Neuronal stem cell (in vitro differentiated cells): Measurements from ENCODE around the gene NTHL1.

Experiments used
- DNase-seq: peaks from one replicate; pipeline ENCODE4 v3.0.0-alpha.2; 2013; ENCODE audit warnings: low spot score
- H2AFZ ChIP-seq: one replicate; pipeline ENCODE4 v1.6.1; 2013; ENCODE audit warnings: mild to moderate bottlenecking, low read length, inconsistent platforms
- H2AK5ac ChIP-seq: 2 replicates; pipeline ENCODE4 v1.6.1; 2013; ENCODE audit warnings: low read depth, mild to moderate bottlenecking, inconsistent platforms, low read length, moderate library complexity, mixed read lengths
- H2BK120ac ChIP-seq: 2 replicates; pipeline ENCODE4 v1.6.1; 2013; ENCODE audit warnings: low read depth, mild to moderate bottlenecking, inconsistent platforms, low read length, moderate library complexity, mixed read lengths
- H2BK12ac ChIP-seq: one replicate; pipeline ENCODE4 v1.6.1; 2013; ENCODE audit warnings: low read length, inconsistent platforms
- H2BK15ac ChIP-seq: 2 replicates; pipeline ENCODE4 v1.6.1; 2013; ENCODE audit warnings: mild to moderate bottlenecking, low read length, inconsistent platforms, mixed read lengths
- H2BK5ac ChIP-seq: one replicate; pipeline ENCODE4 v1.6.1; 2013; ENCODE audit warnings: inconsistent platforms, mild to moderate bottlenecking, low read length, moderate library complexity
- H3K14ac ChIP-seq: one replicate; pipeline ENCODE4 v1.6.1; 2013; ENCODE audit warnings: low read length, inconsistent platforms
- H3K18ac ChIP-seq: 2 replicates; pipeline ENCODE4 v1.6.1; 2013; ENCODE audit warnings: low read length, inconsistent platforms
- H3K23ac ChIP-seq: 2 replicates; pipeline ENCODE4 v1.6.1; 2013; ENCODE audit warnings: low read depth, mild to moderate bottlenecking, mixed read lengths, low read length, inconsistent platforms; ENCODE audit not compliant: poor library complexity
- H3K27ac ChIP-seq: replicated peaks from 3 replicates; pipeline ENCODE4 v1.5.1; 2013; ENCODE audit warnings: low read length, inconsistent platforms
- H3K27me3 ChIP-seq, 3 experiments: 2 replicates each; pipeline ENCODE4 v1.6.1; 2013; ENCODE audit warnings: low read length in 3 of 3, mild to moderate bottlenecking in 2 of 3, inconsistent platforms in 1 of 3, low read depth in 1 of 3, mixed read lengths in 1 of 3, moderate library complexity in 1 of 3; ENCODE audit not compliant: control insufficient read depth in 3 of 3, insufficient read depth in 3 of 3
- H3K36me3 ChIP-seq, 2 donors: replicated peaks in 1 of 2; 2 replicates each; pipeline ENCODE4 v1.6.1; 2013; ENCODE audit warnings: low read length in 2 of 2; ENCODE audit not compliant: control insufficient read depth in 2 of 2, insufficient read depth in 2 of 2
- H3K4ac ChIP-seq: 2 replicates; pipeline ENCODE4 v1.6.1; 2013; ENCODE audit warnings: inconsistent platforms, mild to moderate bottlenecking, low read length, moderate library complexity
- H3K4me1 ChIP-seq, 2 donors: 1 replicate in 1 of 2; 2 replicates in 1 of 2; pipeline ENCODE4 v1.6.1; 2013; ENCODE audit warnings: low read length in 2 of 2, low read depth in 1 of 2; ENCODE audit not compliant: control insufficient read depth in 2 of 2, insufficient read depth in 1 of 2
- H3K4me2 ChIP-seq: one replicate; pipeline ENCODE4 v1.6.1; 2013; ENCODE audit warnings: mild to moderate bottlenecking, low read length, inconsistent platforms; ENCODE audit not compliant: insufficient read depth, poor library complexity, severe bottlenecking
- H3K4me3 ChIP-seq, 2 donors: 2 replicates each; pipeline ENCODE4 v1.5.1; 2013; ENCODE audit warnings: low read length in 2 of 2, mild to moderate bottlenecking in 2 of 2, inconsistent platforms in 1 of 2, moderate library complexity in 1 of 2
- H3K79me1 ChIP-seq: one replicate; pipeline ENCODE4 v1.6.1; 2013; ENCODE audit warnings: low read depth, mild to moderate bottlenecking, inconsistent platforms, low read length, moderate library complexity
- H3K9ac ChIP-seq: one replicate; pipeline ENCODE4 v1.6.1; 2013; ENCODE audit warnings: mild to moderate bottlenecking, low read depth, low read length, inconsistent platforms; ENCODE audit not compliant: poor library complexity
- H3K9me3 ChIP-seq, 2 donors: replicated peaks in 1 of 2; 2 replicates each; pipeline versions ENCODE3 to v1.6.1; 2013; ENCODE audit warnings: low read length in 2 of 2, mild to moderate bottlenecking in 2 of 2, inconsistent platforms in 1 of 2, low read depth in 1 of 2, mixed read lengths in 1 of 2, moderate library complexity in 1 of 2; ENCODE audit not compliant: control insufficient read depth in 2 of 2, insufficient read depth in 1 of 2
- H4K8ac ChIP-seq: one replicate; pipeline ENCODE4 v1.6.1; 2013; ENCODE audit warnings: low read depth, mild to moderate bottlenecking, inconsistent platforms, low read length, moderate library complexity
- H4K91ac ChIP-seq: one replicate; pipeline ENCODE4 v1.6.1; 2013; ENCODE audit warnings: low read length, low read depth, mild to moderate bottlenecking, inconsistent platforms; ENCODE audit not compliant: poor library complexity
- WGBS, 2 donors: extraction: QIAGEN DNeasy Blood & Tissue Kit; methylation state at CpG; one replicate each; pipeline ENCODE4 v1.1.7; 2013; ENCODE audit warnings: missing lambda C conversion rate in 2 of 2, mixed read lengths in 1 of 2; ENCODE audit not compliant: insufficient read length in 2 of 2, insufficient replicate concordance in 1 of 2; ENCODE audit errors: extremely low coverage in 2 of 2; 5-methylcytosine and 5-hydroxymethylcytosine counted together

The NTHL1 gene

GRCh38 chr16:2042986-2043666, 4.5 kb downstream of the NTHL1 start:
- Histone ChIP-seq H3K9ac (no peak overlapping the region), H3K27me3 (no peaks in the 10 kb centered on the region), H3K4me1 (peaks cover 2 to 11% of the 10 kb centered on the region in 2 donors), H3K27ac (no peak overlapping the region), H2BK15ac (no peak overlapping the region), H3K4me3 (no peak overlapping the region), H2AK5ac (no peak overlapping the region), H4K8ac (no peak overlapping the region), H3K4me2 (no peak overlapping the region), H2BK5ac (no peak overlapping the region), H3K18ac (no peak overlapping the region), H3K9me3 (no peaks in the 10 kb centered on the region), H3K14ac (peak overlapping the region; percentile 56), H3K23ac (no peak overlapping the region), H2BK12ac (peak overlapping the region; percentile 10), H2AFZ (no peak overlapping the region), H3K36me3 (peaks cover 0 to 11% of the 10 kb centered on the region in 2 donors), H4K91ac (no peak overlapping the region), H3K4ac (no peak overlapping the region), H2BK120ac (no peak overlapping the region), H3K79me1 (peaks cover 11% of the 10 kb centered on the region)
- no CpG with 5 or more reads among the region's 11 CpGs for WGBS, 2 donors
- no peak for DNase-seq

GRCh38 chr16:2042171-2042985, 5.3 kb downstream of the NTHL1 start:
- Histone ChIP-seq H2AFZ (no peak overlapping the region), H3K18ac (peak overlapping the region; percentile 28), H4K8ac (no peak overlapping the region), H4K91ac (no peak overlapping the region), H3K27ac (no peak overlapping the region), H3K4ac (no peak overlapping the region), H3K9me3 (no peaks in the 10 kb centered on the region), H3K4me1 (peaks cover 2 to 14% of the 10 kb centered on the region in 2 donors), H3K4me2 (no peak overlapping the region), H2BK120ac (no peak overlapping the region), H2BK5ac (no peak overlapping the region), H3K79me1 (peaks cover 9% of the 10 kb centered on the region), H2BK15ac (peak overlapping the region; percentile 55), H3K14ac (no peak overlapping the region), H3K4me3 (no peak overlapping the region), H2AK5ac (no peak overlapping the region), H3K36me3 (peaks cover 0 to 11% of the 10 kb centered on the region in 2 donors), H3K23ac (no peak overlapping the region), H3K9ac (peak overlapping the region; percentile 60), H3K27me3 (no peaks in the 10 kb centered on the region), H2BK12ac (no peak overlapping the region)
- no CpG with 5 or more reads among the region's 22 CpGs for WGBS, 2 donors
- DNase-seq: no peak

GRCh38 chr16:2040787-2041522, 6.7 kb downstream of the NTHL1 start:
- DNase-seq: no peak
- Histone ChIP-seq H4K8ac (no peak overlapping the region), H2AFZ (no peak overlapping the region), H3K14ac (no peak overlapping the region), H3K36me3 (peaks cover 0 to 11% of the 10 kb centered on the region in 2 donors), H3K4me1 (peaks cover 0 to 12% of the 10 kb centered on the region in 2 donors), H2BK15ac (no peak overlapping the region), H2AK5ac (no peak overlapping the region), H3K23ac (no peak overlapping the region), H3K79me1 (peaks cover 2% of the 10 kb centered on the region), H2BK12ac (peak overlapping the region; percentile 10), H3K18ac (peak overlapping the region; percentile 28), H4K91ac (no peak overlapping the region), H2BK5ac (no peak overlapping the region), H3K4me3 (no peak overlapping the region), H3K27ac (no peak overlapping the region), H3K4me2 (no peak overlapping the region), H3K9me3 (no peaks in the 10 kb centered on the region), H2BK120ac (no peak overlapping the region), H3K27me3 (no peaks in the 10 kb centered on the region), H3K9ac (no peak overlapping the region), H3K4ac (no peak overlapping the region)
- WGBS, 2 donors: no CpG with 5 or more reads among the region's 20 CpGs
